Stimulated activated naive CD4-positive, alpha-beta T cell (primary cell): Measurements from ENCODE around the gene DUOX1.
A peak's percentile ranks its signal among the peaks of the same experiment; 100 is the strongest.

Experiments
- DNase-seq, 6 experiments: peaks; one replicate each; lab custom pipeline; 2025; lab: John Stamatoyannopoulos, UW

DUOX1 gene

GRCh38 chr15:45106002-45106790 lies 23.6 kb upstream of the DUOX1 start:
- no peak for DNase-seq

DNA sequence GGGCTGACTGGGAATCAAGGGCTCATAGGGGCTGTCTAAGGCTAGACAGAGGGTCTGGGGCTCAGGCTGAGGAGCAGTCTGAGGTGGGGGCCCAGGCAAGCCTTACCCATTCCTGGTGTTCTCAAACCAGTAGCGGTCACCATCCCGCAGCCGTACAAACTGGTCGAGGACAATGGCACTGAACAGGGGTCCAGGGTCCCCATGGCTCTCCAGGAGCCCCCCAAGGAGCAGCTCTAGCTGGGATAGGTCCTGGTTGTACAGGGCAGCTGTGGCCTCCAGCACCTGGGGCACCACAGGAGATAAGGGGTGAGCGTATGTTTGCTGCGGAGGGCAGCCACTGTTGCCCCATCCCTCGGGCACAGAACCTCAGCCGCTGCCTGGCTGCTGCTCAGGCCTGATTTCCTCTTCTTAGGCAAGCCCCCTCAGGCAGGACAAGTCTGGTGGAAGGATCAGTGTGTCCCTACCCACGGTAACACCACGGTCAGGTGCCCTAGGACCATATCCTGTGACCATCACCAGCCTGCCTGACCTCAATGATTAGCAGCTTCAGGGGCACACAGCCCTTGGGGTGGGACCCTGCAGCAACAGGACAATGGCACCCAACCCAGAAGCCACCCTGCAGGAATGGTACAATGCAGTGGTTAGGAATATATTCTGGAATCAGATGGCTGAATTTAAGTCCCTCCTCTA lies 21.7 kb upstream of the DUOX1 start:
- no peak for DNase-seq

DNA sequence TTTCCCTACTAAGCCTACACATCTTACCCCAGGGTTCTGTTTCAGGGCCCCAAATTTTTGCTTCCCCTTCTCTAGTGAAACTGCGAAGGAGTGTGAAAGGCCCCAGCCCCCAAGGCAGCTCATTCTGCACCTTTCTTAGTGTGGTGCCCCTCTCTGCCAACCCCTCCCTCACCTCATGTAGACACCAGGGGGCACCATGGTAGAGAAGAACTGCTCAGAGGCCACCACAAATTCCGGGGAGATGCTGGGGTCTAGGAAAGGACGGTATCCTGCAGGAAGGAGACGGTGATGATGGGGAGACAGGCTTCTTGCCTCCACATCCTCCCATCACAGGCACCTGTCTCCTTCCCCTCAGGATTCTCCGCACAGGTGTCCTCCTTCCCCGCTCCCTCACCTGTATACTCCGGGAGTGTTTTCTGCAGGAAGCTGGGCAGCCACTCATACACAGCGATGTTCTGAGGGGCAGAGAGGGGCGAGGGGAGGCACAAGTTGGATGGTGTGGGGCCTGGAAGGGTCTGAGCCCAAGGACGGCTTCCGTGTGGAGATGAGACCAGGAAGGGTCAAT lies 19.5 kb upstream of the DUOX1 start:
- peak in 1 of 6 experiments; percentile 7 for DNase-seq

DNA sequence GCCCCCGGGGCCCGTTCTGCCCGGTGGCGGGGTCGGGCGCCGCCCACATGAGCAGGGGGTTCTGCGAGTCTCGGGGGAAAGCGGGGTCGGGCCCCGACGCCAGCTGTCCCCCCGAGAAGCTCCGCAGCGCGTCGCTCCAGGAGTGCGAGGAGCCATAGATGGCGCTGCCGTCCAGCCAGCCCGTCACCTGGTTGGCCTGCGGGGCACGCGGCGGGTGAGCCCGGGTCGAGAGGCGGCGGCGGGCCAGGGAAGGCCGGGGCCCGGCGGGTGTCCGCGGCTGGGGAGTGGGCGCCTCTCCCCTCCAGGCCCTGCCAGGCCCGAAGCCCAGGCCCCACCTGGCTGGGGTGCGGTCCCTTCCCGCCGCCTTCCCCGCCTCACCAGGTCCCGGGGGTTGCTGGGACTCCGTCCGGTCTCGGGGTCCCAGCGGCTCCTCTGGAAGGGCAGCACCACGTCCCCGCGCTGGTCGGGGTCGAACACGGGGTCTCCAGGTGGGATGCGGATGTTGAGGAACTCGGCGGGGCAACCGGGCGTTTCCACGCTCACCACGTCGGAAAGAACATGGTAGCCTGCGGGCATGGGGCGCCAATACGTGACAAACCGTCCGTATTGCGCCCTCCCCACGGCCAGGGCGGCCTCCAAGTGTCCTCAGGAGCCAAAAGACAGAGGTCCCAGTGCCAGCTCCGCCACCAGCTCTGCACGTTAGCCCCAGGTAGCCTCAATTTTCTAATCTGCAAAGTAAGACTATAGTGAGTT lies 18.2 kb upstream of the DUOX1 start:
- DNase-seq: no peak

DNA sequence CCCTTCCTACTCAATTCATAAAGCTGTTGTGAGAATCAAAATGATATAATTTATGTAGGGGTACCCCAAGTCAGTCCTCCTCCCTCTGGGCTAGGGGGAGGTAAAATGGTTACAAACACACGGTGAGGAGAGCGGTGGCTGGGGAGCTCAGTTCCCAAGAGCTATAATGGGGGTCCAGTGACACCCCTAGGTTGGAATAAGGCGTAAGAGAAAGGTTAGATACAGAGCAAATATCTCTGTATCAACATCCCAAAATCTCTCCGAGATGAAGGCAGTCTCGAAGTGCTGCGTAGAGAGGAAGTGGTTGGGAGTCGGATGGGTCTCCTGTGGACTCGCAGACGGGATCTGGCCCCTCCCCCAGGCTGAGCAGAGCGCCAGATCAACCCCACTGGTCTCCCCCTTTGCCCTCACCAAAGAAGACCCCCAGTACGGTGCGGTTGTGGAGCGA lies 17.6 kb upstream of the DUOX1 start:
- no peak for DNase-seq

DNA sequence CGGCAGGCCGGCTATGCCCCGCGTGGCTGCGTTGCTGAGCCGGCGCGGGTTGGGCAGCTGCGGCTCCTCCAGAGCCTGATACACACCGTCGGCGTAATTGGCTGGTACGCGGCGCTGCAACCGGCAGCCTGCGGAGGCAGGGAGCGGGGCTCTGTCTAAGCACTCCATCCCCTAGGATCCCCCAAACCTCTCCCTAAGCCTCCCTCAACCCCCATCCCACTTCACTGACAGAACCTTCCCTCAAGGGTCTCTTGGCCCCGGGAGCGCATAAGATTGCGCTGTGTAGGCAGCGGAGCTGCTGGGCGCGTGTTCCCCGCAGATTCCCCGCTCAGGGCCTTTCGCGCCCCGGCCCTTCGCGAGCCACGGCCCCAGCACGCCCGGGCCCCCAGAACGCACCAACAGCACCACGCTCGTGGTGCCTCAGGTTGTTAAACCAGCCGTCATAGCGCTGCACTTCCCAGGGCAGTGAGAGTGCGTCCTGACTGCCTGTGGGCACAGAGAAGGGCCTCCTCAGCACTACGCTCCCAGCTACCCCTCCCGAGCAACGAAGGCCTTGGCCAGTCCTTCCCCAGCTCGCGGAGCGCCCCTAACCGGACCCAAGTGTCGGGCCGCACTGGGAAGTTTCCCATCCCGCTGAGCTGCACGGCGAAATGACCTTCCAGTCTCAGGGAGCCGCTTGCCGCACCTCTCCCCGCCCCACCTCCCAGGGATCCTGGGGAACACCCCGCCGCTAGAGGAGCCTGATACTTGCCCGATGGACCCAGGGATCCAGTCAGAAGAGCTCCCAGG lies 17.0 kb upstream of the DUOX1 start:
- no peak for DNase-seq

DNA sequence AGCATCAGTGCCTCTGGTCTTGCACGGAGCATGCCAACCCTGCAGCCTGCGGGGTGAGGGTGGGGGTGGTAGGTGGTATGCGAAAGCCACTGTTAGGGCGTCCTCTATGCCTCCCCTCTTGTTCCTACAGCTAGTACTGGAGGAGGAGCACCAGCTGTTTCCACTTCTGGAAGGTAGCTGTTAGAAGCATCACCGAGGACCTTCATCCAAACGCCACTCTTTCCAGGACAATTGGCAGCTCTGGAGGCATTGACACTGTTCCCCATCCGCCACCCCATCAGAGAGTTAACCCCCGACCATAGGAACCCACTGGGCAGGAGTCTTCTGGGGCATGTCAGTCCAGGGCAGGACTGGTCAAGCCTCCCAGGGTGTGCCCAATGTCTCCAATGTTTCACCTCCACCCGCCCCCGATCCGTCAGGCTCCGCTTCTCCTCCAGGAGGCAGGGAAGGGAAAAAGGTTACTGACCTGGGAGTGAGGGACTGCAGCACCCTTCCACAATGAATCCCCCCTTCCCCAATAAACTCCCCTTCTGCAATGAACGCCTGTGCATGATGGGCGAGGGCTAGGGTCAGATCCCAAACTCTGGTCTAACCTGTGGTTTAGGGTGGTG lies 16.3 kb upstream of the DUOX1 start:
- no peak for DNase-seq

GRCh38 chr15:45114076-45114750 lies 15.6 kb upstream of the DUOX1 start, which contains the start of the genes DUOX2 and DUOXA2:
Gene DUOX2 (minus strand): TSS chr15:45114172. CDS start chr15:45113411, 761 bp downstream.
Gene DUOXA2 (plus strand): TSS chr15:45114326. CDS start chr15:45114606, 280 bp downstream.
- DNase-seq: no peak

DNA sequence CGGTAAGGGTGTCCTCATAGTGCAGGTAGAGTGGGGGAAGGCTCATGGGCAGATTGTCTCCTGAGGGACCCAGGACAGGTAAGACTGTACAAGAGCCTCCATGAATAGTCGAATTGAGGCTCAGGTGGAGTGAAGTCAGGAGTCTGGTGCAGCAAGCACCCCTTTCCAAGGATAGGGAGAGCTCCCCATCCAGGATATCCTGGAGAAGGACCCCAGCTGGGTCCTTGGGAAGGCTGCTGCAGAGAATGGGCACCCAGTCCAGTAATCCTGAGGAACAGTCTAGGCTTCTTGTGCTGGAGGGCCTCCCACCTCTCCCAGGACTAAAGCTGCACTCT lies 15.1 kb upstream of the DUOX1 start:
- DNase-seq: no peak

- no peak for DNase-seq
Observed at GRCh38 chr15:45115312-45115820, 14.4 kb upstream of the DUOX1 start.

- no peak for DNase-seq
Observed at GRCh38 chr15:45116006-45116481, 13.8 kb upstream of the DUOX1 start.

DNA sequence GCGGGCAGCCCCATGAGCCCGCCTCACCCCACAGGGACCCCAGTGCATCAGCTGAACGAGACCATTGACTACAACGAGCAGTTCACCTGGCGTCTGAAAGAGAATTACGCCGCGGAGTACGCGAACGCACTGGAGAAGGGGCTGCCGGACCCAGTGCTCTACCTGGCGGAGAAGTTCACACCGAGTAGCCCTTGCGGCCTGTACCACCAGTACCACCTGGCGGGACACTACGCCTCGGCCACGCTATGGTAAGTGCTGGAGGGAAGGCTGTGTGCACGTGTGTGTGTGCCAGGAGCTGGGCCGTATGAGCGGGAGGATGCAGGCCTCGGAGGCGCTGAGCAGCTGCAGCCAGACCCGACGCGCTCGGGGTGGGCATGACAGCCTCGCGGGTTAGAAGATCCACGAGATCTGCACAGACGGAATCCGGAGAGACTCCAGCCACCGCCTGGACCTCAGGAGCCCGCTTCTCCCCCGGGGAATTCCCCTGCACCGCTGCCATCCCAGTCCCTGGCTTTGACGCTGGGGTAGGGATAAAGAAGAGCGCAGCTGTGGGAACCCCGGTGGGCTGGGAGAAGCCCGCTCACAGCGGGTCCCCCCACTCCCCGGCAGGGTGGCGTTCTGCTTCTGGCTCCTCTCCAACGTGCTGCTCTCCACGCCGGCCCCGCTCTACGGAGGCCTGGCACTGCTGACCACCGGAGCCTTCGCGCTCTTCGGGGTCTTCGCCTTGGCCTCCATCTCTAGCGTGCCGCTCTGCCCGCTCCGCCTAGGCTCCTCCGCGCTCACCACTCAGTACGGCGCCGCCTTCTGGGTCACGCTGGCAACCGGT lies 13.1 kb upstream of the DUOX1 start:
- peak in 1 of 6 experiments; percentile 21 for DNase-seq

DNA sequence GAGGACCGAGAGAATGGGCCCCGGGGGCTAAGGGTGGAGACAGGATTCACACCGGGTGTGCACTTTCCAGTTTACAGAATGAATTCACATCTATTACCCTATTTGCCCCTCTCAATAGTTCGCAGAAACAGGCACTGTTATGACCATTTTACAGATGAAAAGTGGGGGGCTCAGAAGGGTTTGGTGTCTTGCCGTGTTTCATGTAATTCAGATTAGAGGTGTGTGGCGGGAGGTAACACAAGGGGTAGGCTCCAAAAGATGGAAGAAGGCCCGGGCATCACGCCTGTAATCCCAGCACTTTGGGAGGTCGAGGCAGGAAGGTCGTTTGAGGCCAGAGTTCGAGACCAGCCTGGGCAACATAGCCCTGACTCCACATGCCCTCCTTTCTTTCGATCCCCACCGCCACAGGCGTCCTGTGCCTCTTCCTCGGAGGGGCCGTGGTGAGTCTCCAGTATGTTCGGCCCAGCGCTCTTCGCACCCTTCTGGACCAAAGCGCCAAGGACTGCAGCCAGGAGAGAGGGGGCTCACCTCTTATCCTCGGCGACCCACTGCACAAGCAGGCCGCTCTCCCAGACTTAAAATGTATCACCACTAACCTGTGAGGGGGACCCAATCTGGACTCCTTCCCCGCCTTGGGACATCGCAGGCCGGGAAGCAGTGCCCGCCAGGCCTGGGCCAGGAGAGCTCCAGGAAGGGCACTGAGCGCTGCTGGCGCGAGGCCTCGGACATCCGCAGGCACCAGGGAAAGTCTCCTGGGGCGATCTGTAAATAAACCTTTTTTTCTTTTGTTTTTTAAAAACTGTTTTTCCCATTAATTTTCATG lies 12.3 kb upstream of the DUOX1 start:
- DNase-seq: peak in 1 of 6 experiments; percentile 20

DNA sequence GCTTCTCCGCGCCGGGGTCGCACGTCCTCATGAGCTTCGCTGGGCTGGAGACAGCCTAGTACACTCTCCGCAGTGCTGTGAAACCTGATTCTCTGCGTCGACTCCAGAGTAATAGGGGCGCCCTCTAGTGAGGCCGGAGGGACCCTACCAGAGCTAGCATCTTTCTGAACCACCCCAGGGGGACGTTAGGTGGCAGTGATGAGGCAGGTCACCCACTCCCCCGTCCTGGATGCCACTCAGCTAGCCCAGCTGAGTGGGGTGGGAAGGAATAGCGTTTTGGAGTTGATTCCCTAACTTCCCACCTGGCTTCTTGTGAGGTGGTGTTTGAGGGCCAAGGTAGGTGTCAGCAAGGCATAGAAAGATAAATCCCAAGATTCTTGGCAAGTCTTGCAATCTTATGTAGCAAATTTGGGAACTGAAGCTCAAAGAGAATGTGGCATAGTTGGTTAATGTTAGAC lies 11.6 kb upstream of the DUOX1 start:
- DNase-seq: peak; percentile 57 to 82 (median 74)

DNA sequence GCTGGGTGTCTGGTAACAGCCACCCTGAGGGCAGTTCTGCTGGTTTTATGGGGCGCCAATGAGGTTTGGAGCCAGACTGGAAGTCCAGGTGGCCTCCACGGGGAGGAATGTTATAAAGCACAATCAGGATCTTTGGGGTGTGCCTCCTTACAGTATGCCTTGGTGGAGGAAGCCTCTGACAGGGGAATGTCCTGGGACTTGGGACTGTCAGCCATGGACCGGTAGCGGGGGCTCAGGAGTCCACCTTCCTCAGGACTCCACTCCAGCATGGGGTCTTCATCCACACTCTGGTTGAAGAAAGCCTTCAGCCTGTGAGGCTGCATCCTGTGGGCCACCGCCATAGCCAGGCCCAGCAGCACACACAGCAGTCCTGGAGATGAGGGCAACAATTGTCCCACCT lies 10.8 kb upstream of the DUOX1 start:
- no peak for DNase-seq

GRCh38 chr15:45120081-45120972 lies 9.5 kb upstream of the DUOX1 start:
- DNase-seq: no peak

DNA sequence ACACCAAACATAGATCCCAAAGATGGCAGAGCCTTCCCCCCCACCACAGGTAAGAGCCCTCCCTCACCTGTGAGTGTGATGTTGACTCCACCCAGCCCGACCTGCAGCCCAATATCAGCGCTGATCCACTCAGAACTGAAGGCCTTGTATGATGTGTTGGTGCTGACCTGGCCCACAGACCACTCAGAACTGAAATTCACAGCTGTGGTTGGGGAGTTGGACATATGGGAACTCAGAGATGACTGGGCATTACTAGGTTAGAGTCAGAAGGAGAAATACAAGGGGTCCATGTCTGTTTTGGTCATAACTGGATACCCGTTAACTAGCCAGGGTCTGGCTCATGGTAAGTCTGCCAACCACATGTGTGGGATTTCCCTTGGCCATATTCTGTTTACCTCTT lies 8.8 kb upstream of the DUOX1 start:
- DNase-seq: no peak
